ENCODE data around the gene TAF3.

Gene TAF3

DNA sequence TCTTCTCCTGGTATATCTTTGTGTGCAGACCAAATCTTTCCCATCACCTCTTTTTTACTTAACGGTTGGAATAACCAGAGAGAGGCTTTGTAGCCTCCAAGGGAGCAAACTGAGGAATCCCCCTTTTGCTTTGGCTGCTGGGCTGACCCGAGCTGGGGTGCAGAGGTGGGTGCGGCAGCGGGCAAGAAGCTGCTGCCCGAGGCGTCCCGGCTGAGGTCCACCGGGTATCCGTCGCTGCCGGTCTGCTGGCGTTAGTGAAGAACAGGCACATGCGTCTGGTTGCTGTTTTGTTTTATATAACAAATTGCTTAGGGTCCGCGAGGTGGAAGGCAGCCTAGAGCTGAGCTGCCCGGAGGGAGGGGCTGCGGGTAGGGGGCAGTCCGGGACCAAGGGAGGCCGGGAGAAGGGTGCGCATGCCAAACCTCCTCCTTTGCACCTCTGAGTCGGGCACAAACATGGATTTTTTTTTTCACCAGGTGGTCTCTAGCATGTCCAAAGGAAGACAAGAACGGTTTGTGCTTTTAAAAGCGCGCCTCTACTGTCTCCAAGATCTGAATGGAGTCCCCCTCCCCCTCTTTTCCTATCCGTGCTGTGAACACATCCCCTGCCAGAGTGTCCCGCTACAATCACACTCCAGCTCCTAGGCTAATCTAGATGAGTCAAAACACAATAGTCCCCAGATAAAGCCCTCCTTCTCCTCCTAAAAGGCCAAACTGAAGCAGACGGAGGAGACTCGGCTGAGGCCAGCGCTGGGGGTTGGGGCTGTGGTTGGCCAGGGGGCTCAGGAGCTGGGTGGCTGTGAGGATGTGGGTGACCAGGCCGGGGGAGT lies 229.4 kb downstream of the TAF3 start:
- no peak for DNase-seq (ENCODE audit: low read depth)

DNA sequence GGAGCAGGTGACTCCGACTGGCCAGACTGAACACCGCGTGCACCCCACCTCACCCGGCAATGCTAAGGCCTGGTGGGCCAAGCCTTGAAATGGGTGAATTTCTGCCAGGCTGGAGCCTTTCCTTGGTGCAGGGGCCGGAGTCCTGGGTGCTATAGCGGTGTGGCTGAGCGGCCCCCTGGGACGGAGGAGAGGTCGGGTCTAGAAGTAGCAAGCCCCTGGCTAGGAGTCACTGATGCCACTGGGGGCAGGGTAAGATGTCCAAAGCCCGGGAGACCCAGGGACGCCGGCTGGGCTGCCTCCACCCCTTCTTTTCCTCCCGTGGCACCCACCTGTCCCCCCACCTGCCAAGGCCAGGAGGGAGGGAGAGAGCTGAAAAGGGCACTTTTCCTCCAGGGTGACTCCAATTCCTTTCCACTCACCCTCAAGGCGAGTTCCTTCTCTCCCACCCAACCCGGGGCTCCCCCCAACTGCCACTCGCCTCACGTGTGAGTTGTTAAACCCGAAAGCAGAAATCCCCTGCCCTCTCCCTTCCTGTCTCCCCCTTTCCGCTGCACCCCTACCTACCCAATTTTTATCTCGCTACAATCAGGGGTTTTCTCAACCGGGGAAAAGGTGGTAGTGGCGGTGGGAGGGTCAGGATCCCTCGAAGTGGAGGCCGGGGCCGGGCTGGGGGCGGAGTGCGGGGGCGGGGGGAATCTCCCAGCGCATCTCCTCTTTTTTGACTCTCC lies 230.1 kb downstream of the TAF3 start:
- no peak for DNase-seq (ENCODE audit: low read depth)

DNA sequence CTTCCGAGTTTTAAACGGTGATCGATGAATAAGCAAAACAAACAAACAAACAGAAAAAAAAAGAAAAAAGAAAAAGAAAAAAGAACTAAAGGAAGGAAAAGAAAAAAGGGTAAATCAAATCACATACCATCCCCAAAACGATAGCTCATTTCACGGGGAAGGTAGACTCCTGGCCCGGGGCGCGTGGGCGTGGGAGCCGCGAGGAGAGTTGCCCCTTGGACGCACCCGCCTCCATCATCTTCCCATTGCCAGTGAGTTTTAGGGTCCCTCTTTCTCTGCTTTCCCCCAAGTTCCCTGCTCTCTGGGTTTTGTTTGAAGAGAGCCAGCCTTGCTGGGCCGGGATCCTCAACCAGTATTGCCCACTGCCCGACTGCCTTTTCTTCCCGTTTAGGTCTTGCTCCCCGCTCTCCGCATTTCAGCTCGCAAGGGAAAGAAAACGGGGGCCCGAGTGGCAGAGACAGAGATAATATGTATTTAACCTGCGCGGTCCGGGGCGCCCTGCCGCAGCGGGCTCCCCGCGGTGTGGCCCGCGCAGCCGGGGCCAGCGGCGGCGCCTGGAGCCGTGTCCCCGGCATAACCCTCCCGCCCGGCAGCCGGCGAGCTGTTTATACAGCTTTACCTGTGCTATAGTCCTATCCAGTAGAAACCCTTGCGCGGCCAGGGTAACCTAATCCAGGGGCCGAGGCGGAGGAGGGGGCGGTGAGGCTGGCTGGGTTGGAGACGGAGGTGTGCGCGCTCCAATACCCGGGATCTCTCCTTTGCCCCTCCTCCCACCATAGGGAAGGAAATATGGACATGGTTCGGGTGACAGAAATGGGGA lies 230.9 kb downstream of the TAF3 start:
- no peak for DNase-seq (ENCODE audit: low read depth)

DNA sequence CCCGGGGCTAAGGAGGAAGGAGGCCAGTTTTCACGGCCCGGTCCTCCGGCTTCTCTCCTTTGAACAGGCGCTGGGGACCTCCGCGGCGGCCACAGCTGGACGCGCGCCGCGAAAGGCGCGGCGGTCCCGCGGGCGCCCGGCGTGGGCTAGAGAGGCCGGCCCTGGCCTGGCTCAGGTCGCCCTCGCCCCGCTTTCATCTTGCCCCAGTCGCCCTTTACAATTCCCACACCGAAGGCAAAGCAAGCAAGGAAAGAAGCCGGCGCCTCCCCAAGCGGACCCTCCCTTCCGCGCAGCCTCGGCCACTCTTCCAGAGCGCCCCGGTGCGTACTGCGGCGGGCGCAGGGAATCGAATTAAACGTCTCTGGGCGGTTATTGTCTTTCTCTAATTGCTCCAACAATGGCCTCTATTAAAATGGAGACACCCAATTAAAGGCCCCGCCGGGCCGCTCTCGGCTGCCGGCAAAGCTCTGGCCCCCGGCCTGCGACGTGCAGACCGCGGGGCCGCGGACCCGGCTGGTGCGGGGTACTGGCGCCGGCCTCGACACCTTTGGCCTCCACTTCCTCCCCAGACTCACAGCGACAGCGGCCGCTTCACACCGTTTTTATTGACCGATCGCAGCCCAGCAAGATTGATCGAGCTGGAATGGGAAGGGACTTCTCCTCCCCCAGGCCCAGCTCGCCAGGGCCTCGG lies 231.7 kb downstream of the TAF3 start:
- no peak for DNase-seq (ENCODE audit: low read depth)

DNA sequence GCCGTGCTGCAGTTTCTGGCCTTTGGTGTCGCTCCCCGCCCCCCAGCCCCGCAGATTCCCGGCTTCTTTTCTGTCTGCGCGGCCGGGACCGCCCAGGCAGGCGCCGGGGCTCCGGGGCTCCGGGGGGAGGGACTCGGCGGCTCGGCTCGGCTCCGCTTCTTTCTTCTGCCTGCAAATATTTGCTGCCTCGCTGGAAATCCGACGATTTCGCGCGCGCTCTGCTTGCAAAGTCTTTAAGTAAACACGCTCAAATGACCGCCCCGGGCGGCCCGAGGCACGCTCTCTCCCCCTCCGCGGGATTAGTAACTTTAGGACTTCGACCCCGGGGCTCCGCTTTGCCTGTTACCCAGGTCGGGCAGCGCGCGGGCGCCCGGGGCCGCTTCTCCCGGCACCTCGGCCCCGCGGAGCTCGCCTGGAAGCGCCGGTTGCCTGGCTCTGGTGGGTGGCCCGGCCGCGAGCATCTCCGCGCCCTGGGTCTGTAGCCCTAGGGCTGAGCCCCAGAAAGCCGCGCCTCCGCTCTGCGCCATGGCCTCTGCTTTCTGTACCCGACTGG lies 232.3 kb downstream of the TAF3 start:
- DNase-seq (ENCODE audit: low read depth), result peak; percentile 34

DNA sequence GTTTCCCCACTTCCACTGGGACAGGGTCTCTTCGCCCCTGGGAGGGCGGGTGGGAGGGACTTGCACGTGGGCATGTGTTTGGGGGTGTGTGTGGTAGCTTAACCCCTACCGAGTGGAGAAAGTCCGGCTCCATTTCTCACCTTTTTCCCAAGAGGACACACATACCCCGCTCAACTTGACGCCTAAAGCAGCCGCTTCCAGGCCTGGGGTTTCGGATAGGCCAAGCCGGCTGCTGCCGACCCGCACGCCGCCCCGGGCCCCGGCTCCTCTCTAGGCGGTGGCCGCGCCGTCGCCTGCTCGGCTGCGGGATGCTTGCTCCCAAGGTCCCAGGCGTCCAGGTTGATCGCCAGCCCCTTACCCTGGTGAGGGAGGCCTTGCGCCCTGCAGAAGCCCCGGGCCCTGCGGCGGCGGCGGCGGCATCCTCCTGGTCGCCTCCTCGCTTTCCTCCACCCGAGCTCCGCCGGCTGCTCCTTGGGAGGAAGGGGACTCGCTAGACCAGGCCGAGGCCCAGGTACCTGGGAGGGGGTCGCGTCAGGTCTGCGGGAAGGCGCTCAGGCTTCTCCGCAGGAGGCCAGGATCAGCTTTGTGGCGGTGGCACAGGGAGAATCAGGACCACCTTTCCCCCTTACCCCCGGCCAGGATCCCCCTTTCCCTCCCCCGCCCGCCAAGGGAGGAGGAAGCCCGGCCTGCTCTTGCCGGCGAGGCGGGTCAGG lies 233.0 kb downstream of the TAF3 start:
- DNase-seq (ENCODE audit: low read depth), result no peak

DNA sequence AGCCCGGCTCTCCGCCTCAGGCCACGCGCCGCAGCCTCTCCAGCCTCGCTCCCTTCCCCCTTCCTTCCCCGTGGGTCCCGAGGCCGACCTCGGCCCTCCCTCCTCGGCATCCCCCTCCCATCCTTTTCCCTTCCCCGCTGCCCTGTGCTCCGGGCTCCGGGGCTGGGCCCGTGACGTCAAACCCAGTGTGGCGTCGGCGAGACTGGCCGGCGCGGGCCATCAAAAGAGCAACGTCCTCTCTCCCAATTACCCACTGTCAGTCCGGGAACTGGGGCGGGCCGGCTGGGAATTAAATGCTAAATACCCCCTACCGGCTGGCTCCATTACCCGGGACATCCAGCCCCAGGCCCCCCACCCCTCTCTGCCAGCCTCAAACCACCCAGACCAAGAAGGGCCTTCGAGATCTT lies 233.5 kb downstream of the TAF3 start:
- DNase-seq (ENCODE audit: low read depth), result no peak

DNA sequence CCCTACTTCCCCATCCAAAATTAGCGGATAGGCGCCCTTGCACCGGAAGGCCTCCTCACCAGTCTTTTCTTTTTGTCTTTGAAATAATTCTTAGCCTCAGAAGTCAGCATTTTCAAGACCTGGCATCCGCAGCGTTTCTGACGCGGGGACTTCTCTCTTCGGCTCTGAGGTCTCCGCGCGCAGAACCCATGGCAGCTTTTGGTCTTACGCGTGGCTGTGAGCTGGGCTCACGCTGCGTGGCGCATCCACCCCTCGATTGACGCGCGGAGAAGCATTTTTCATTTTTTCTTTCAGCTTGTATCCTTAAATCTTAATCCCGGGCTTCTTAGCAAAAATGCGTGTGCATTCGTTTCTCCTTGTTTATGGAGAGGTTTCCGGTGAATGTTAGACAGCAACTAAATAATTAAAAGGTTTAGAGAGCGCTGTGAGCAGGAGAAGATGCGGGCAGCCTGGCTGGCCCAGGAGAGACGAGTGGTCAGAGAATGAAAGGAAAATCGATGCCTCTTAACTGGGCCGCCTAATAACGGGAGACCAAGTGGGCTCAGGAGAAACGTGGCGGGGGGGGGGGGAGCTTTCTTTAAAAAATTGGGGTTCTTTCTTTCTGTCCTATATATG lies 234.1 kb downstream of the TAF3 start:
- no peak for DNase-seq (ENCODE audit: low read depth)

DNA sequence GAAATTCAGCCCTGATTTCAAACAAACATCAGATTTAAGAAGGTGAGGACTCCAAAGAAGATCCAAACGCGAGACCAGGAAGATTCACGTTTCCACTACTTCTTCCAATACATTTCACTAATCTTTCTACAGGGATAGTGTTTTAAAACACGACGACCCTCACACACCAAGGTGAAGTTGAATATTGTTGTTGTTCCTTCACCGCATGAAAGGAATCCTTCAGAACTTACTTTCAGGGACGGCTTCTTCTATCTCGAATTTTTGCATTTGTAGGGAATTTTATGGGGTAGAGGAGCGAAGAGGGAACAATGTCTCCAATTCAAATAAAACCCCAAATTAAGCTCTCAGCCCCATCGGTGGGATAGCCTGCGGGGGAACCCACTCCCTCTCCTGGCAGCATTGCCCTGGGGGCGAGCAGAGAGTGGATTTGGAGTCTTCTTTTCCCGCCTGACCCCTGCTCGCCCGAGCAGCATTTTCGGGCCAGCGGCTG lies 234.7 kb downstream of the TAF3 start:
- DNase-seq (ENCODE audit: low read depth), result no peak

DNA sequence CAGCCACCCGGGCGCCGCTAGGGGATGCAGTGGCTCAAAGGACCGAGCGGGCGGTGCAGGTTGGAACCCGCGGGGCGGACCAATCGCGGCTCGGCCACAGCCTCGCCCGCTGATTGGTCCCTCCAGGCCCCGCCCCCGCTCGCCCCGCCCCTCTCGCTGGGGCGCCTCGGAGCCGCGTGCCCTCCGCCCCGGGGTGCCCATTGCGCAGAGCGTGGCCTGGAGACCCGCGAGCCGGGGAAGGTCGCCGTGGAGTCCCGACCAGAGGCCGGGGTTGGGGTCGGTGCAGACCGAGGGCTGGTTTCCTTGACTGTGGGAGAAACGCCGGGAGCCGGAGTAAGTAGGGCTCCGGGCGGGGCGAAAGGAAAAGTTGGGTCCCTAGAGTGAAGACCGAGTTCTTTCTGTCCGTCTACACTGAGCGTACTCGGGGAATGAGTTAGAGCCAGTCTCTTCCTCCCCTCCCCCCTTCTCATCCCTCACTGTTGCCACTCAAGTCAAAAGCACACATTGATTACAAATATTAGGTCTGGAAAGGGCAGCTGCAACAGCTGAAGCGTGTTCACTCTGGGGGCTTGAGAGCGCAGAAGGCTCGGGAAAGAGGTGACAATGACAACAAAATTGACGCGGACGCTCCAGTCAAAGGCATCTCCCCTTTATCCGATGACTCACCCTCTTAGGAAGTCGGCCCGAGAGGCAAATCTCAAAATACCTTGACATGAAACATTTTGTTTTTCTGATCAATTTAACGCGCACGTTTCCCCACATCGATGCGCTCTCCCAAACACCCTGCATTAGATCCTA lies 235.3 kb downstream of the TAF3 start:
- DNase-seq (ENCODE audit: low read depth), result peak; percentile 83

DNA sequence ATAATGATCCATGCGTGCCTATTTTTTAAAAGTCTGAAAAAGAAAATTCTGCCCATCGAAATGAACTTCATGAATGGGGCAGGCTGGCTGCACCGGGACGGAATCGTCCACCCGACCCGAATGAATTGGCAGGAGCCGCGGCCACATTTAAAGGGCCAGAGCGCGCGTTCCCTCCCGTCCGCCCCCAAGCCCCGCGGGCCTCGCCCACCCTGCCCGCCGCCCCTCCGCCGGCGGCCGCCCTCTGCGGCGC lies 235.9 kb downstream of the TAF3 start:
- DNase-seq (ENCODE audit: low read depth), result peak; percentile 45

DNA sequence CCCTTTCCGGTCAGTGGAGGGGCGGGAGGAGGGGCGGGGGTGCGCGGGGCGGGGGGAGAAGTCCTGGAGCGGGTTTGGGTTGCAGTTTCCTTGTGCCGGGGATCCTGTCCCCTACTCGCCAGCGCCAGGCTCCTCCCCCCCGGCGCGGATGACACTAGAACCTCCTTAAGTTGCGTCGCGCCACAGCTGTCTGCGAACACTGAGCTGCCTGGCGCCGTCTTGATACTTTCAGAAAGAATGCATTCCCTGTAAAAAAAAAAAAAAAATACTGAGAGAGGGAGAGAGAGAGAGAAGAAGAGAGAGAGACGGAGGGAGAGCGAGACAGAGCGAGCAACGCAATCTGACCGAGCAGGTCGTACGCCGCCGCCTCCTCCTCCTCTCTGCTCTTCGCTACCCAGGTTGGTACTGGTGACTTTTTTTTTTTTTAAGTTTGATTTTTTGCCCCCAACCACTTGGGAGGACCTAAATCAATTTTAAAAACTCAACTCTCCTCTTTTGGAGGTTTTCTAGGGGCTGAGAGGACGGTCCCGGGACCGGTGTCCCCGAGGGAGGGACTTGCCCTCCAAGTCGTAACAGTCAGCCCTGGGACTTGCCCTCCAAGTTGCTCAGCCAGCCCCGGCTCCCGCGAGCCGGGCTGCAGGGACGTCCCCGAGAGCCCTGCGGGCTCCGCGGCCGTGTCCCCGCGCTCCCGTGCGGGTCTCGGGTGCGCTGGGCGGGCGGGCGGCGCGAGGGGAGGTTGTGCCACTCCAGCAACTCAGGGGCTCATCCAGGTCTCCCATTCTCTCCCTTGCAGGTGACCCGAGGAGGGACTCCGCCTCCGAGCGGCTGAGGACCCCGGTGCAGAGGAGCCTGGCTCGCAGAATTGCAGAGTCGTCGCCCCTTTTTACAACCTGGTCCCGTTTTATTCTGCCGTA lies 236.4 kb downstream of the TAF3 start, which contains the start of gene GATA3:
TSS of gene GATA3 (plus strand) at position 195 of the 914 bp plus-strand sequence. CDS start 968 bp downstream, outside the sequence.
- DNase-seq (ENCODE audit: low read depth), result peak; percentile 47

DNA sequence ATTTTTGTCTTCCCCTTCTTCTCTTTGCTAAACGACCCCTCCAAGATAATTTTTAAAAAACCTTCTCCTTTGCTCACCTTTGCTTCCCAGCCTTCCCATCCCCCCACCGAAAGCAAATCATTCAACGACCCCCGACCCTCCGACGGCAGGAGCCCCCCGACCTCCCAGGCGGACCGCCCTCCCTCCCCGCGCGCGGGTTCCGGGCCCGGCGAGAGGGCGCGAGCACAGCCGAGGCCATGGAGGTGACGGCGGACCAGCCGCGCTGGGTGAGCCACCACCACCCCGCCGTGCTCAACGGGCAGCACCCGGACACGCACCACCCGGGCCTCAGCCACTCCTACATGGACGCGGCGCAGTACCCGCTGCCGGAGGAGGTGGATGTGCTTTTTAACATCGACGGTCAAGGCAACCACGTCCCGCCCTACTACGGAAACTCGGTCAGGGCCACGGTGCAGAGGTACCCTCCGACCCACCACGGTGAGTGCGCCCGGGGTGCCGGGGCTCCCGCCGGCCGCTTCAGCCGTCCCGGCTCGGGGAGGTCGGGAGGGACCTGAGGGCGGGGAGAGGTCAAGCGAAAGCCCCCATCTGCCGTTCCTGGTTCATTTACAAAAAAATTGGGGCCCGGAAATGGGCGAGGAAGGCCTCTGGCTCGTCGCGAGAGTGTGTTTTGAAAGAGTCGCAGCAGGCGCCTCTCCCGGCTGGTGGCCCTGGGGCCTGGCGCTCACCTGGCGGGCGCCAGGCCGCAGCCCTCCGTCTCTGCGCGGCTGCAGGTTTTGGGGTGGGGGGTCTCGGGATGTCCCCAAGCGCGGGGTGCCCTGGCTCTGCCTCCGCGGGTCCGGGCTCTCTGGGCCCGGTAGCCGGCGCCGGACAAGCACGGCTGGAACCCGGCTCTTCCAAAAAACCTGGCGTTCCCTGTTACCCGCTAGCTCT lies 237.4 kb downstream of the TAF3 start:
- no peak for DNase-seq (ENCODE audit: low read depth)

DNA sequence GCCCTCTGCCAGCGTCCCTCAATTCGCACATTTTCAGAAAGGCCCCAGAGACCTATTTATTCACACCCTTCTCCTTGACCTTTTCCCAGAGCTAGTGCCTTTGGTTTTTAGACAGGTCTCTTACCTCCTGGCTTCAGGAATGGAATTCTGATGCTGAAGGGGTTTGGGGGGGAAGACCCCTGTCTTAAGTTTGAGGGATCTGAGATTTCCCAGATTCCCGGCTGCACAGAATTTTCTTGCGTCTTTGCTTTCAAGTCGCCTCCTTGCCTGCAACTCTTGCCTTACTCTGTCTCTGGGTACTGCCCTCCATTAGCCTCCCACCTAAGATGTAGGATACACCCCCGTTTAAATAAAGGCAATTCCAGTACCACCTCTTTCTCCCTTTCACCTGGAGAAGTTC lies 238.1 kb downstream of the TAF3 start:
- DNase-seq (ENCODE audit: low read depth), result no peak

DNA sequence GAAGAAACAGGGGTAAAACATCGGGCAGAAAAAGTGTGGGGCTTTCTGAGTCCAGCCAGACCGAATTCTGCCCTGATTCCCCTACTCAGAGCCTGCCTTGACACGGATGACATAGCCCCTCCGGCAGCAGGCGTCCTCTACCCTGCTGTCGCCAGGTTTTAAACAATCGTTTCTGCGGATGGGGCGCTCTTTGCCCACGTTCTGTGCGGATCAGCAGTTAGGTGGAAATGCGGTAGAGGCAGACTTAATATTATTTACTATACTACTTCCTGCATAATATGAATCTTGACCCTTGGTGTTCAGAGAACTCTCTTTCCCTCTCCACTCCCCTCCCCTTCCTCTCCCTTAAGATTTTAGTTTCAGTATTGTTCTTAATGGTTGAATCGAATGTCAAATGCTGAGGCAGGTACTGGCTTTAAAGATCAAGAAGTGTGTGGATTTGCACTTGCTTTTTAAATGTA lies 238.6 kb downstream of the TAF3 start:
- DNase-seq (ENCODE audit: low read depth), result no peak

DNA sequence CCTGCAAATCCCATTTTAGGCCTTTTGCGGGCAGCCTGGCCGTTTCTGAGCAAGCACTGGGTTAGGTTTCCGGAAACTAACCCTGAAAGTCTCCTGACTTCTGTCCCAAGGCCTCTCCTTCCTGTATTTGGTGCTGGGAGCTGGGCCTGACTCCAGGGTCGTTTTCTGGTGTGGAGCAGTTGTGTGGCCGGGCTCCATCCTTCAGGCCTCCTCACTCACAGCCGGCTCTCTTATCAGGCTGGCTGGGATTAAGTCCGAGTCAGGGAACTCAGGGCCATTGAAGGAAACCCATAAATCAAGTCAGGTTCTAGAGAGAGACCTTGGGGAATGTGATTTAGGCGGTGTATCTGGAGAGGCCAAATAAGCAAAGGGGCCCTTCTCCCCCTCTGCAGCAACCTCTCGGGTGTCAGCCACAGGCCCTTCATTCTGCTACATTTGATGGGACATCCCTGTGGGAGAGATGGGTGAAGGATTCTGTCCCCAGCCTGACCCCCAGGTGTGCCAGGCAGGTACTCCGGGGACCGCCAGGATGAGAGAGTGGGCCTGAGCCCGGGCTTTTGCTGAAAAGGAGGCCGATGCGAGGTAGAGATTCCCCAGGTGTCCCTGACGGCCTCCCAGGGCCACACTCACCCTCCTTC lies 239.4 kb downstream of the TAF3 start:
- DNase-seq (ENCODE audit: low read depth), result no peak

All from ELR (cell line).